HepG2 (cell line): ENCODE data around the gene TVP23A. TPM values are rescaled to one million over a fixed set of nuclear protein-coding genes. Genes with fewer than 3 reads are reported as not detected.

Experiments
- ATAC-seq: fragments of 200-7000 bp; cut with Tn5 transposase; 3 replicates; pipeline ENCODE4 v1.9.1; 2020; ENCODE audit warnings: mild to moderate bottlenecking, moderate library complexity
- BruUV-seq: library from RNA; stranded (reverse); fragments of 400-500 nt; replicated peaks from 2 replicates; lab custom pipeline; 2021; lab: Mats Ljungman, UMichigan
- CTCF ChIA-PET: fragments of 300-600 bp; formaldehyde crosslinking; extraction: SDS; loops from one replicate; lab custom pipeline; 2021; ENCODE audit warnings: low total read pairs, inconsistent platforms, low intra/inter-chr PET ratio; lab: Yijun Ruan, JAX
- POLR2A ChIA-PET: fragments of 350-600 bp; sonication (Branson Sonifier 250); formaldehyde crosslinking; loops from one replicate; lab custom pipeline; 2020; ENCODE audit warnings: antibody characterized with exemption, inconsistent platforms; lab: Yijun Ruan, JAX
- DNase-seq: peaks from one replicate; pipeline ENCODE4 v3.0.0-alpha.2; 2015; ENCODE audit warnings: low spot score
- FAIRE-seq: peaks from 3 replicates; lab custom pipeline; 2011; peaks lifted over from hg19 to GRCh38; lab: Jason Lieb, UNC
- H2AFZ ChIP-seq: one replicate; pipeline ENCODE4 v1.6.1; 2011; ENCODE audit warnings: low read length, inconsistent platforms
- H3K27ac ChIP-seq: fragments of 300-600 bp; 3 replicates; pipeline ENCODE4 v1.8.0; 2011; ENCODE audit warnings: mixed run types, mild to moderate bottlenecking, mixed read lengths, low read length, inconsistent platforms; ENCODE audit not compliant: insufficient read depth; ENCODE audit errors: extremely low read length
- H3K27me3 ChIP-seq, 2 experiments: fragments of 200-600 bp in 1 of 2; 2 replicates in 1 of 2; 3 replicates in 1 of 2; pipeline versions ENCODE4 v1.6.0 to v1.8.0; 2011; ENCODE audit warnings: low read length in 2 of 2, mild to moderate bottlenecking in 2 of 2, moderate library complexity in 2 of 2, inconsistent platforms in 1 of 2; ENCODE audit not compliant: insufficient read depth in 2 of 2, control insufficient read depth in 1 of 2
- H3K36me3 ChIP-seq, 2 experiments: fragments of 200-600 bp in 1 of 2; replicated peaks in 1 of 2; 2 replicates in 1 of 2; 3 replicates in 1 of 2; pipeline versions ENCODE4 v1.5.1 to v1.8.0; 2011; ENCODE audit warnings: low read length in 2 of 2, inconsistent platforms in 1 of 2; ENCODE audit not compliant: insufficient read depth in 2 of 2, control insufficient read depth in 1 of 2
- H3K4me1 ChIP-seq: 2 replicates; pipeline ENCODE4 v1.5.1; 2012; ENCODE audit warnings: low read length, inconsistent platforms; ENCODE audit not compliant: insufficient read depth
- H3K4me2 ChIP-seq: 2 replicates; pipeline ENCODE4 v1.6.0; 2011; ENCODE audit warnings: low read depth, low read length, inconsistent platforms
- H3K4me3 ChIP-seq, 3 experiments: fragments of 200-600 bp in 1 of 3; sonication (generic), shearing (Covaris generic) in 1 of 3; replicated peaks in 1 of 3; 2 replicates each; pipeline ENCODE4 v1.5.1; 2011 to 2016; ENCODE audit warnings: low read length in 3 of 3, inconsistent platforms in 2 of 3, low read depth in 2 of 3, mild to moderate bottlenecking in 2 of 3, control low read depth in 1 of 3, mixed read lengths in 1 of 3; ENCODE audit not compliant: insufficient read depth in 1 of 3
- H3K79me2 ChIP-seq: one replicate; pipeline ENCODE4 v1.6.1; 2011; ENCODE audit warnings: low read length, inconsistent platforms; ENCODE audit not compliant: insufficient read depth
- H3K9ac ChIP-seq: 2 replicates; pipeline ENCODE4 v1.6.0; 2011; ENCODE audit warnings: mild to moderate bottlenecking, low read depth, low read length, inconsistent platforms; ENCODE audit not compliant: insufficient read depth
- H3K9me3 ChIP-seq: 2 replicates; pipeline ENCODE4 v1.5.1; 2012; ENCODE audit warnings: mild to moderate bottlenecking, low read length
- H4K20me1 ChIP-seq: 2 replicates; pipeline ENCODE4 v1.6.0; 2011; ENCODE audit warnings: inconsistent platforms, mild to moderate bottlenecking, low read length, moderate library complexity; ENCODE audit not compliant: insufficient read depth
- ARNTL ChIP-seq: sonication (generic); formaldehyde crosslinking; IDR thresholded peaks from 2 replicates; pipeline ENCODE4 v1.4.0; 2020; ENCODE audit warnings: mild to moderate bottlenecking, missing genetic modification reagents
- BRF2 ChIP-seq: sonication (generic); formaldehyde crosslinking; IDR thresholded peaks from 2 replicates; pipeline ENCODE4 v1.8.1; 2022; ENCODE audit warnings: mild to moderate bottlenecking, missing genetic modification reagents
- CCDC6 ChIP-seq: sonication (generic); formaldehyde crosslinking; IDR thresholded peaks from 2 replicates; pipeline ENCODE4 v1.8.1; 2022; ENCODE audit warnings: mild to moderate bottlenecking, missing genetic modification reagents, moderate library complexity
- JARID2 ChIP-seq: sonication (generic); formaldehyde crosslinking; IDR thresholded peaks from 2 replicates; pipeline ENCODE4 v1.8.1; 2023; ENCODE audit warnings: missing genetic modification reagents, inconsistent platforms; ENCODE audit not compliant: insufficient replicate concordance
- MAFF ChIP-seq: IDR thresholded peaks from 2 replicates; pipeline ENCODE4 v1.6.1; 2011; ENCODE audit warnings: low read depth, low read length, improper control_type of control experiment
- REPIN1 ChIP-seq: sonication (generic); formaldehyde crosslinking; IDR thresholded peaks from 2 replicates; pipeline ENCODE4 v1.8.0; 2022; ENCODE audit warnings: missing genetic modification reagents, low read depth, mild to moderate bottlenecking, borderline replicate concordance
- SUZ12 ChIP-seq: fragments of 150-350 bp; IDR thresholded peaks from 2 replicates; pipeline ENCODE4 v1.6.1; 2014; ENCODE audit warnings: low read depth, low read length
- ZIK1 ChIP-seq: sonication (generic); formaldehyde crosslinking; IDR thresholded peaks from 2 replicates; pipeline ENCODE4 v1.5.0; 2020; ENCODE audit warnings: mild to moderate bottlenecking, low read depth, missing genetic modification reagents, borderline replicate concordance
- ZNF274 ChIP-seq: sonication (generic); formaldehyde crosslinking; IDR thresholded peaks from 2 replicates; pipeline ENCODE4 v1.5.1; 2020; ENCODE audit warnings: mild to moderate bottlenecking, missing genetic modification reagents
- ZNF335 ChIP-seq: sonication (generic); formaldehyde crosslinking; IDR thresholded peaks from 2 replicates; pipeline ENCODE4 v1.4.0; 2020; ENCODE audit warnings: missing genetic modification reagents
- ZNF354B ChIP-seq: sonication (generic); formaldehyde crosslinking; IDR thresholded peaks from 2 replicates; pipeline ENCODE4 v1.8.0; 2022; ENCODE audit warnings: mild to moderate bottlenecking, missing genetic modification reagents
- WGBS: methylation state at CpG from one replicate; pipeline ENCODE4 v1.1.6; 2017; ENCODE audit warnings: low lambda C conversion rate; 5-methylcytosine and 5-hydroxymethylcytosine counted together
- in situ Hi-C: cut with HindIII; loops from 2 replicates; pipeline ENCODE4 v1.10.0; 2017; ENCODE audit warnings: low pct_unique_long_range_greater_than_20kb; ENCODE audit not compliant: extremely low pct_ligation_motif_present
- intact Hi-C: fragments of 100-400 bp; cut with micrococcal nuclease; formaldehyde crosslinking; loops from one replicate; pipeline ENCODE4 v1.10.0; 2022; ENCODE audit not compliant: unreplicated experiment
- polyA plus RNA-seq, 8 experiments: library from polyadenylated mRNA; depleted of rRNA in 3 of 8; stranded (reverse) in 7 of 8; unstranded in 1 of 8; fragments of >200 nt; fragmentation: Illumina TruSeq in 4 of 8; extraction: Trizol in 4 of 8; gene quantifications; 2 replicates each; pipeline versions ENCODE4 v1.2.1 to v1.2.3, GENCODE V29; 2011 to 2016; ENCODE audit warnings: low read depth in 4 of 8, missing spikeins in 1 of 8, mixed read lengths in 1 of 8; ENCODE audit not compliant: insufficient read depth in 1 of 8
- total RNA-seq, 5 experiments: library from RNA; depleted of rRNA; stranded (reverse); fragments of >200 nt; fragmentation: Illumina TruSeq; extraction: Trizol; gene quantifications; 2 replicates each; pipeline ENCODE4 v1.2.3, GENCODE V29; 2016; ENCODE audit warnings: low read depth in 1 of 5

The TVP23A gene
- total and polyA plus RNA-seq, 2 of the 13 experiments (the other 11 are each of a cell fraction or from before 2014, with no cell fraction given) = not detected

GRCh38 chr16:10767127-10767526 lies 51.5 kb downstream of the TVP23A start:
- Histone ChIP-seq H3K4me2 (no peak overlapping the region), H3K27me3 (no peaks in the 10 kb centered on the region), H2AFZ (no peak overlapping the region), H3K4me3 (no peak overlapping the region), H3K27ac (no peak overlapping the region), H3K9ac (no peak overlapping the region), H3K79me2 (no peaks in the 10 kb centered on the region), H4K20me1 (no peaks in the 10 kb centered on the region), H3K4me1 (peaks cover 15% of the 10 kb centered on the region), H3K36me3 (peaks cover 19 to 23% of the 10 kb centered on the region in 2 experiments), H3K9me3 (no peaks in the 10 kb centered on the region)
- ATAC-seq (no peak), FAIRE-seq (no peak), DNase-seq (no peak)
- TF ChIP-seq ZNF335 = no peak
- TF ChIP-seq ZNF274 (CRISPR knock-in tag) = no peak
- no peak for TF ChIP-seq BRF2 (CRISPR knock-in tag)
- TF ChIP-seq SUZ12 = no peak
- no peak for TF ChIP-seq JARID2 (CRISPR knock-in tag)
- TF ChIP-seq ZIK1 (CRISPR knock-in tag) = no peak
- TF ChIP-seq MAFF = no peak
- no peak for TF ChIP-seq CCDC6 (CRISPR knock-in tag)
- no peak for TF ChIP-seq ARNTL (CRISPR knock-in tag)
- TF ChIP-seq REPIN1 (CRISPR knock-in tag) = no peak
- no peak for TF ChIP-seq ZNF354B
- ChIA-PET CTCF (no interaction called here), POLR2A (no interaction called here)
- no TSS peak for BruUV-seq
- WGBS = 91% methylated on average over 7 of the region's 7 CpGs
- intact Hi-C loops (no loop called here), in situ Hi-C loops (no loop called here)
